Gastrocnemius medialis (tissue), 4 donors: Measurements from ENCODE around the gene FRY.

Experiments
- CTCF ChIP-seq, 5 experiments: fragments of 450-650 bp in 3 of 5; fragments of 200-600 bp in 2 of 5; sonication (generic) in 2 of 5; IDR thresholded peaks in 4 of 5; conservative IDR thresholded peaks in 1 of 5; 1 replicate in 4 of 5; 2 replicates in 1 of 5; pipeline ENCODE4 v1.5.1; 2016 to 2019; ENCODE audit warnings: antibody characterized with exemption in 5 of 5, mild to moderate bottlenecking in 3 of 5, moderate library complexity in 3 of 5
- POLR2A ChIP-seq, 2 donors: fragments of 450-650 bp; IDR thresholded peaks; one replicate each; pipeline ENCODE4 v1.6.1; 2017; ENCODE audit warnings: antibody characterized with exemption in 2 of 2, mild to moderate bottlenecking in 2 of 2, moderate library complexity in 2 of 2

- TF ChIP-seq CTCF (IDR thresholded peaks at IDR 0.05 in 4 of 5, conservative IDR thresholded peaks at IDR 0.05 in 1 of 5) (peak; percentile 38 to 71 (median 61)), POLR2A (IDR thresholded peaks at IDR 0.05) (no peak)
These were observed 278.6 kb downstream of the FRY start for GRCh38 chr13:32310134-32310706.
